Adipocyte (in vitro differentiated cells): ENCODE measurements around the gene TATDN2.

Experiments
- DNase-seq: peaks from one replicate; pipeline ENCODE4 v3.0.0-alpha.2; 2015; ENCODE audit warnings: low read depth
- H3K27me3 ChIP-seq: replicated peaks from 2 replicates; pipeline ENCODE4 v1.7.0; 2013; ENCODE audit warnings: mild to moderate bottlenecking, low read length, moderate library complexity; ENCODE audit not compliant: control insufficient read depth, insufficient read depth
- H3K36me3 ChIP-seq: 2 replicates; pipeline ENCODE4 v1.7.0; 2013; ENCODE audit warnings: low read length, mild to moderate bottlenecking, moderate library complexity; ENCODE audit not compliant: control insufficient read depth, insufficient read depth, severe bottlenecking
- H3K4me1 ChIP-seq: 2 replicates; pipeline ENCODE4 v1.7.0; 2013; ENCODE audit warnings: mild to moderate bottlenecking, low read length, moderate library complexity; ENCODE audit not compliant: control insufficient read depth, insufficient read depth
- H3K4me3 ChIP-seq: 2 replicates; pipeline ENCODE4 v1.7.0; 2013; ENCODE audit warnings: mild to moderate bottlenecking, low read length, moderate library complexity
- H3K9ac ChIP-seq: 2 replicates; pipeline ENCODE4 v1.7.0; 2013; ENCODE audit warnings: mild to moderate bottlenecking, low read length, moderate library complexity
- H3K9me3 ChIP-seq: 2 replicates; pipeline ENCODE4 v1.7.0; 2013; ENCODE audit warnings: mild to moderate bottlenecking, low read length, moderate library complexity; ENCODE audit not compliant: control insufficient read depth

Gene TATDN2

DNA sequence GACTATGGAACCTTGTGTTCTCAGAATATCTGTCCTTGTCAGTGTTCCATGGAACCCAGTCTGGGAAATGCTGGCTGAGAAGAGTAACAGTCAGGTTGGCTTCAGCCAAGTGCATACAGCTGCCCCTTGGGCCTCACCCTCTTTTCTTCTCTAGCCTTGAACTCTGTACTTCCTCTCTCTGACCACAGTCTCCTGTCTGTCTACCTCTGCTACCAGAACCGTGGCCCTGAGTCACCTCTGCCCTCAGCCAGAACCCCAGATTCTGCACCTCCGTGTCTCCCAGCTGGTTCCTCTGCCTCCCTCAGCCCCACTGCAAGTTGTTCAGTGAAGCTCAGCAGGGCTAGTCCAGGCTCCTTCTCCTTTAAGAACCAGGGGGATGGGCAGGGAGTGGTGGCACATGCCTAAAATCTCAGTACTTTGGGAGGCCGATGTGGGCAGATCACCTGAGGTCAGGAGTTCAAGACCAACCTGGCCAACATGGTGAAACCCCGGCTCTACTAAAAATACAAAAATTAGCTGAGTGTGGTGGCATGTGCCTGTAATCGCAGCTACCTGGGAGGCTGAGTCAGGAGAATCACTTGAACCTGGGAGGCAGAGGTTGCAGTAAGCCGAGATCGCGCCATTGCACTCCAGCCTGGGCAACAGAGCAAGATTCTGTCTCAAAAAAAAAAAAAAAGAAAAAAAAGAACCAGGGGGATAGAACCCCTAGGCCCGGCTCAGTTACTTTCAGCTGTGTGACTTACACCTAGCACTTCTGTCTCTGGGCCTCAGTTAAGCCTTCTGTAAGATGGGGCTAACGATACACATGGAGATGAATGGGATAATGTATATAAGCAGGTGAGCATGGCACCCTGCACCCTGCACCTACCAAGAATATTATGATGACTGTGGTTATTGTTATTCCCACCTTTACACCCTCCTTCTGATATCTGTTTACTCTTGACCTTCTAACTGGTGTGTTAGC is 24.3 kb upstream of the TATDN2 start:
- no peak for DNase-seq
- Histone ChIP-seq H3K36me3 (peaks cover 20% of the 10 kb centered on the region), H3K4me1 (peaks cover 13% of the 10 kb centered on the region), H3K9me3 (no peaks in the 10 kb centered on the region), H3K27me3 (no peaks in the 10 kb centered on the region), H3K4me3 (no peak overlapping the region), H3K9ac (no peak overlapping the region)

- DNase-seq, result peak; percentile 82
- no peaks in the 10 kb centered on the region for H3K9me3 ChIP-seq
- no peak overlapping the region for H3K4me3 ChIP-seq
- peaks cover 13% of the 10 kb centered on the region for H3K4me1 ChIP-seq
- peak overlapping the region; percentile 21 for H3K9ac ChIP-seq
- H3K36me3 ChIP-seq, result peaks cover 21% of the 10 kb centered on the region
- no peaks in the 10 kb centered on the region for H3K27me3 ChIP-seq
These were observed 23.2 kb upstream of the TATDN2 start for GRCh38 chr3:10224794-10225665.

DNA sequence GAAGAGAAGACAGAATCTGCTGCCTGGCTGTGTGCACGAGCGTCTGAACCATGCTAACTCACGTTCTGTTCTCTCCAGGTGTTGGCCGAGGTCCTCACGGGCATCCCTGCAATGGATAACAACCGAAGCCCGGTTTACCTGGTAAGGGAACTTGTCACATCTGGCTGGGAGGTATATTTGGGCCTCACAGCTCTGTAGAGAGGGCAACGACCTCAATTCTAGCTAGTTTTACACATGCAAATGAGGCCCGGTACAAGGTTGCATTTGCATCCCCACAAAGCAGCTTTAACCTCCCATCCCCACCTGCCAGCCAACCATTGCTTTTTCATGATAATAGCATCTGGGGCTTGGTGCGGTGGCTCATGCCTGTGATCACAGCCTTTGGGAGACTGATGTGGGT is 22.0 kb upstream of the TATDN2 start:
- H3K4me3 ChIP-seq, result no peak overlapping the region
- H3K9me3 ChIP-seq, result no peaks in the 10 kb centered on the region
- no peaks in the 10 kb centered on the region for H3K27me3 ChIP-seq
- DNase-seq, result no peak
- peaks cover 13% of the 10 kb centered on the region for H3K4me1 ChIP-seq
- no peak overlapping the region for H3K9ac ChIP-seq
- peaks cover 19% of the 10 kb centered on the region for H3K36me3 ChIP-seq

DNA sequence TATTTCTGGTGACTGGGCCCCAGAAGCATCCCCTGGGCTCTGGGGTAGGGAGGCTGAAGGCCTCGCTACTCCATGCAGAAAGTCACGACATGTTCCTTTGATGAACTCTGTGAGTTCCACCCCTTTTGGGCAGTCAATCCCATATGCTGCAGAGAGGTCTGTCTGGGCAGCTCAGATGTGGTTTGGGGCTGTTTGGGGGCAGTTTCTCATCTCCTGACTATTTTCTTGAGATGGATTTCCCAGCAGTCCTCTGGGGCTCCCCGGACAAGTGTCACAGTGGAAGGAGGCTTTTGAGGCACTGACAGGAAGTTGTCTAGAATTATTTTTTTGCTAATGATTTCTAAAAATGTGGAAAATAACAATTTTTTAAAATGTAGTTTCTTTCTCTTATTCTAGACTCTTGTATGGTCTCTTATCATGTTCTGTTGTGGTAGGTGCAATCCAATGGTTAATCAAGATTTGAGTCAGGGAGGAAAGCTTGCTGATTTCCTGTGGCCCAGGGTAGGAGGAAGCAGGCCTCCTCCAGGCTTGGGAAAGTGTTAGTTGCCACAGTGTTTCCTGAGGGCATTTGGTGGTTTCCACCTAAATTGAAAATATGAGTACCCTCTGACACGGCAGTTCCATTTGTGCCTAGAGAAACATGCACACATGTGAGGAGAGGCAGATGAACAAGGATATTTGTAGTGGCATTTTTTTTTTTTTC is 19.9 kb upstream of the TATDN2 start:
- Histone ChIP-seq H3K27me3 (no peaks in the 10 kb centered on the region), H3K36me3 (peaks cover 18% of the 10 kb centered on the region), H3K4me3 (no peak overlapping the region), H3K4me1 (peaks cover 4% of the 10 kb centered on the region), H3K9ac (no peak overlapping the region), H3K9me3 (no peaks in the 10 kb centered on the region)
- DNase-seq, result peak; percentile 7

DNA sequence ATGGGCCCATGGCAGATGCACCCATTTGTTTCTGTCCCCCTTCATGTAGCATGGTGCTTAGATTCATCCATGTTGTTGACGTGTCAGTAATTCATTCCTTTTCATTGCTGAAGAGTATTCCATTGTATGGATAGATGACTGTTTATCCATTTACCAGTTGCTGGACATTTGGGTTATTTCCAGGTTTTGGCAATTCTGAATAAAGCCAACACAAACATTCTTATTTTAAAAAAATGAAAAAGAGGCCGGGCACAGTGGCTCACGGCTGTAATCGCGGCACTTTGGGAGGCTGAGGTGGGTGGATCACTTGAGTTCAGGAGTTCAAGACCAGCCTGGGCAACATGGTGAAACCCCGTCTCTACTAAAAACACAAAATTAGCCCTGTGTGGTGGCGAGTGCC is 18.7 kb upstream of the TATDN2 start:
- Histone ChIP-seq H3K4me1 (no peaks in the 10 kb centered on the region), H3K9ac (no peak overlapping the region), H3K4me3 (no peak overlapping the region), H3K27me3 (no peaks in the 10 kb centered on the region), H3K36me3 (peaks cover 26% of the 10 kb centered on the region), H3K9me3 (no peaks in the 10 kb centered on the region)
- DNase-seq, result no peak

- DNase-seq, result no peak
- Histone ChIP-seq H3K4me3 (no peak overlapping the region), H3K9me3 (no peaks in the 10 kb centered on the region), H3K27me3 (no peaks in the 10 kb centered on the region), H3K36me3 (peaks cover 40% of the 10 kb centered on the region), H3K9ac (no peak overlapping the region), H3K4me1 (no peaks in the 10 kb centered on the region)
These were observed 16.1 kb upstream of the TATDN2 start for GRCh38 chr3:10232137-10232536.

- no peaks in the 10 kb centered on the region for H3K4me1 ChIP-seq
- H3K9ac ChIP-seq, result no peak overlapping the region
- H3K36me3 ChIP-seq, result peaks cover 44% of the 10 kb centered on the region
- H3K9me3 ChIP-seq, result no peaks in the 10 kb centered on the region
- DNase-seq, result no peak
- H3K27me3 ChIP-seq, result no peaks in the 10 kb centered on the region
- no peak overlapping the region for H3K4me3 ChIP-seq
These were observed 14.3 kb upstream of the TATDN2 start for GRCh38 chr3:10233988-10234387.

GRCh38 chr3:10234526-10235230 is 13.6 kb upstream of the TATDN2 start:
- peaks cover 41% of the 10 kb centered on the region for H3K36me3 ChIP-seq
- H3K4me3 ChIP-seq, result no peak overlapping the region
- no peak overlapping the region for H3K9ac ChIP-seq
- DNase-seq, result no peak
- no peaks in the 10 kb centered on the region for H3K27me3 ChIP-seq
- no peaks in the 10 kb centered on the region for H3K4me1 ChIP-seq
- H3K9me3 ChIP-seq, result no peaks in the 10 kb centered on the region

DNA sequence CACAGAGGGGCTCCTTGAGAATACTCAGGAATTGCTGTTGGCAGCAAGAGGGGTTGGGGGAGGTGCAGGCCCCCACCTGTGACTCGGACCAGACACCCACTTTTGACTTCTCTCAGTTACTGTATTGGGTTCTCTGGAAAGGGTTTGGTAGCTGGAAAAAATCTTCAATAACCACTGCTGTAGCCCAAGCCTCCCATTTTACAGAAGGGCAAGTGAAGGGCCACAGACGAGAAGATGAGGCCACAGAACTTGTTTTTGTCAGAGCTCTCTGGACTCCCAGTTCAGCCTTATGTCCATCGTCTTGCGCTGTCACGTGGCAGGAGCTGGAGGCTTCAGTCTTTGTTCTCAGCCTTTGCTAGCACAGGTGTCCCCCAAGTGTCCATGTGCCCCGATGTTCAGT is 12.7 kb upstream of the TATDN2 start:
- Histone ChIP-seq H3K27me3 (no peaks in the 10 kb centered on the region), H3K4me1 (no peaks in the 10 kb centered on the region), H3K4me3 (no peak overlapping the region), H3K9ac (no peak overlapping the region), H3K36me3 (peaks cover 41% of the 10 kb centered on the region), H3K9me3 (no peaks in the 10 kb centered on the region)
- no peak for DNase-seq

DNA sequence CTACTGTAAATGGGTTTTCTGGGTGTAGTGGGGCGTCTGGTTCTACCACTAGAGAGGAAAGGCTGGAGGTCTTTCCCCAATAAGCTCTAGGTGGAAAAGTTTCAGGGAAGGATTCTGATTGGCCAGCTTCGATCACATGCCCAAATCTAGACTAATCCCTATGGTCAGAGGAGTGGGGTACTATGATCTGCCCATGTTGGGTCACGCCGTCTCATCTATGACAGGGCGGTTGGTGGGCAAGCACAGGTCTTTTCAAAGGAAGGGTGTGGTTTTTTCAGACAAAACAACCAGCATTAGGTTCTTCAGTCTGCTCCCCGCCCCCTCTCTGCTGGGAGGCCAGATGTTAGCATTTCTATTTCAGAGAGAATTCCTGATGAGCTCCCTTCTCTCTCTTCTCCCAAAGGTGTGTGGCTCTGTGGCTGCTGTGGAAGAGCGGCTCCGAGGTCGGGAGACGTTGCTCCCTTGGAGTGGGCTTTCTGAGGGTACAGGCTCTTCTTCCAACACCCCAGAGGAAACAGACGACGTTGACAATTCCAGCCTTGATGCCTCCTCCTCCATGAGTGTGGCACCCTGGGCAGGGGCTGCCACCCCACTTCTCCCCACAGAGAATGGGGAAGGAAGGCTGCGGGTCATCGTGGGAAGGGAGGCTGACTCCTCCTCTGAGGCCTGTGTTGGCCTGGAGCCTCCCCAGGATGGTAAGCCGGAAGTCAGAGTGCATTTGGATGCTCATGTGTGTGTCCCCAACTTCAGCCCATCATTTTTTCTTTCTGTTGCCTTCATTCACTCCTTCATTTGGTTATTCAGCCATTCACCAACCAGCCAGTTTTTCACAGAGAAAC is 9.7 kb upstream of the TATDN2 start:
- no peaks in the 10 kb centered on the region for H3K9me3 ChIP-seq
- peaks cover 47% of the 10 kb centered on the region for H3K36me3 ChIP-seq
- H3K9ac ChIP-seq, result no peak overlapping the region
- no peak overlapping the region for H3K4me3 ChIP-seq
- DNase-seq, result no peak
- H3K4me1 ChIP-seq, result no peaks in the 10 kb centered on the region
- no peaks in the 10 kb centered on the region for H3K27me3 ChIP-seq
